Activated CD8-positive, alpha-beta memory T cell treated with anti-CD3 and anti-CD28 coated beads, Interleukin-2, amount 50 U/mL, for 4 hours (primary cell): ENCODE measurements around the gene SIK1.
"Not testable (repeated sequence)": the region's sequence is repeated elsewhere in the genome, so short reads cannot be mapped to it uniquely, and the experiment has no call there.

Source experiments
- DNase-seq: peaks from one replicate; pipeline ENCODE4 v3.0.0-alpha.2; 2020

The SIK1 gene

DNA sequence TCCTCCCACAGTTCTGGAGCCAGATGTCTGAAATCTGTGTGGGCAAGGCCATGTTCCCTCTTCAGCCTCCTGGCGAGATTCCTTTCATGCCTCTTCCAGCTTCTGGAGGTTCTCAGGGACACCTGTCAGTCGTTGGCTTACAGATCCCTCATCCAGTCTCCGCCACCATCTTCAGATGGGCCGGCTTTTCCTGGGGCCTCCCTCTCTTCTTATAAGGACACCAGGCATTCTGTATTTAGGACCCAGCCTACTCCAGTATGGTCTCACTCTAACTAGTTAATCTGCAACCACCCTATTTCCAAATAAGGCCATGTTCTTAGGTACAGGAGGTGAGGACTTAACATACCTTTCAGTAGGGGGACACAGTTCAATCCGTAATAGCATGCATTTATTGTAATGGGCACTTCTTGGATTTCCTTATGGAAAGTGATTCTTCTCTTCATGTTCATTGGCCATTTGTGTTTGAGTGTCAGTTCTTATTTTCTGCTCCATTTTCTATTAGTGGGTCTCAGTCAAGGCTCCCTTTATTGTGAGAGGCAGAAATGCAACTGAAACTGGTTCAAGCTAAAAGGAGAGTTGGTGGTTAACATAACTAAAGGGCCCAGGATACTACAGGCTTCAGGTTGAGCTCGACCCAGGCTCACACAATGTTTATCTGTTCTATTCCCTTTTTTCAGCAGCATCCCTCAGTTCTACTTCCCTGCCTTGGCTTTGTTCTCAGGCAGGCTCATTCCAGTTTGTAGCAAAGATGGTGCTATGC, 12.6 kb upstream of the SIK1 start:
- not testable (repeated sequence) for DNase-seq

DNA sequence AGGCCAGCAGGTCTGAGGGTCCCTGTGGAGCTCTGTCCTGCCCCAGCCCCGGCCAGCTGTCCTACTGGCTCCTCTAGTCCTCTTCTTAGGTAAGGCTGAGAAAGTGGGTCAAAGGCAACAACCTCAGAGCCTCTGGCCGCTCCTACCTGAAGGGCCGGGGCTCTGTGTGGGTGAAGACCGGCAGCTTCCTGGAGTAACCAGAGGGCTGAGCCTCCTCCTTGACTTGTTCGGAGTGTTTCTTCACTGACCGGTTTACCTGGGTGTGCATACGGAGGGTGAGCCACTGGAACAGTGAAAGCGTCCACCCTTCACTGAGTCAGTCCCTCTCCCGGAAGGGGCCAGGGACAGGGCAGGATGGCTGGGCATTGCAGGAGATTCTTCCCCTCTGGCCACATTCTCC, 9.3 kb upstream of the SIK1 start:
- not testable (repeated sequence) for DNase-seq

- DNase-seq, result not testable (repeated sequence)
These were observed 6.6 kb upstream of the SIK1 start for GRCh38 chr21:43433340-43434136.

GRCh38 chr21:43430830-43431416, 4.0 kb upstream of the SIK1 start:
- not testable (repeated sequence) for DNase-seq

- not testable (repeated sequence) for DNase-seq
These were observed 2.0 kb upstream of the SIK1 start for GRCh38 chr21:43428964-43429363.

- not testable (repeated sequence) for DNase-seq
These were observed 270 bp upstream of the SIK1 start for GRCh38 chr21:43427242-43427559.

DNA sequence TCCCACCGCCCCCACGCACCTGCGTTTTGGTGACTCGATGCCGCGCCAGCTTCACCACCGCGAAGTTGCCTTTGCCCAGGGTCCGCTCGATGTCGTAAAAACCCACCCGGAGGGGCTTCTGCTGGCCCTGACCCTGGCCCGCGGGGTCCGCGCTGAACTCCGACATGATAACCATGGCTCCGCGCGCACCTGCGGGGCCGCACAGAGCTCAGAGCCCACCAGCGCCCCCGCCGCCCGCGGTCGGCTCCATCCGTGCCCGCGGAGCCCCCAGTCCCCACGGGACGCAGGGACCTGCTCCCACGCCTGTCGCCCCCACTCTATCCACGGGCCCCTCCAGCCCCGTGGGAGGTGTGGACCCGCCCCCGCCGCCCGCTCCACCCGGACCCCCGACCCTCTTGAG, 927 bp downstream of the SIK1 start:
- DNase-seq, result not testable (repeated sequence)

DNA sequence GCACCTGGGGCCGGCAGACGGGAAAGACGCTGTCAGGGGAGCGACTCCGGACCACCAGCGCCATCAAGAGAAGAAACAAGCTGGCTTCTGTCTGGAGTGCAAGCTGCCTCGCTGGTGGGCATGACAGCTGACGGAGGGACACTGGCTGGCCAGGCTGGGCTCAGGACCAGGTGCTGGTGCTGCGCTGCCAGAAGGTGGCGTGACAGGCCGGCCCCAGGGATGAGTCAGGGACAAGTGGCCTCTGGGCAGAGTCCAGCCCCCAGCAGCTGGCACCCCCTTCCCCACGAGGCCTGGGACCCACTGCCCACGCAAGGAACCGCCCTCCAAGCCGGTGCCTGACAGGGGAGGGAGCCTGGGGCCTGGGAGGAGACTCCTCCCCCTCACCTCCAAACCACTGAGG, 7.5 kb downstream of the SIK1 start:
- DNase-seq, result not testable (repeated sequence)

- DNase-seq, result not testable (repeated sequence)
These were observed 12.4 kb downstream of the SIK1 start for GRCh38 chr21:43414576-43414975.

- not testable (repeated sequence) for DNase-seq
These were observed 14.7 kb downstream of the SIK1 start for GRCh38 chr21:43412020-43412788.

- DNase-seq, result not testable (repeated sequence)
These were observed 16.4 kb downstream of the SIK1 start for GRCh38 chr21:43410456-43411068.

DNA sequence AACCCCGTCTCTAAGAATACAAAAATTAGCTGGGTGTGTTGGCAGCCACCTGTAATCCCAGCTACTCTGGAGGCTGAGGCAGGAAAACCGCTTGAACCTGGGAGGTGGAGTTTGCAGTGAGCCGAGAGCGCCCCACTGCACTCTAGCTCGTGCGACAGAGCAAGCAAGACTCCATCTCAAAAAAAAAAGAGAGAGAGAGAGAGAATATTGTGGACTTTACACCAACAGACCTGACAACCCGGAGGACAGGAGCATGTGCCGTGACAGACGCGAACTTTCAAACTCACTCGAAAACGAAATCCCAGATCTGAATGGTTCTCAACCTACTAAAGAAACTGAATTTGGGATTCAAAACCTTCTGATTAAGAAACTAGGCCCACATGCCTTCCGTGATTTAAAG, 19.8 kb downstream of the SIK1 start:
- DNase-seq, result not testable (repeated sequence)

DNA sequence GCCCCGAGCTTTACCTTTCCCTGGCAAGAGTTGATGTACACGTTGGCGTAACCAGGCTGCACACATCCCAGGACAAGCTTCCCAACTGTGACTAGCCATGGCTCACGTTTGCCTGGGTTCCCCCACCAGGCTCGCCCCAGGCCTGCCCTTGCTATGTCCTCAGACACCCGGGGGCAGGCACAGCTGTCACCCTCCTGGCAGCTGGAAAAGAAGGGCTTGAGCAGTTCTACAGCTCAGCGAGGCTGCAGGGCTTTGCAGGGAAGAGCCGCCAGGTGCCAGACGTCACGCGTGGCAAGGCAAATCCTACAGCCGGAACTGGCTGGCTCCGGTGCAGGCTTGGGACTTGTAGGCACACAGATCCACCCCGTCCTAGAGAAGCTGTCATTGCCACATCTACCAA, 22.5 kb downstream of the SIK1 start:
- DNase-seq, result not testable (repeated sequence)

DNA sequence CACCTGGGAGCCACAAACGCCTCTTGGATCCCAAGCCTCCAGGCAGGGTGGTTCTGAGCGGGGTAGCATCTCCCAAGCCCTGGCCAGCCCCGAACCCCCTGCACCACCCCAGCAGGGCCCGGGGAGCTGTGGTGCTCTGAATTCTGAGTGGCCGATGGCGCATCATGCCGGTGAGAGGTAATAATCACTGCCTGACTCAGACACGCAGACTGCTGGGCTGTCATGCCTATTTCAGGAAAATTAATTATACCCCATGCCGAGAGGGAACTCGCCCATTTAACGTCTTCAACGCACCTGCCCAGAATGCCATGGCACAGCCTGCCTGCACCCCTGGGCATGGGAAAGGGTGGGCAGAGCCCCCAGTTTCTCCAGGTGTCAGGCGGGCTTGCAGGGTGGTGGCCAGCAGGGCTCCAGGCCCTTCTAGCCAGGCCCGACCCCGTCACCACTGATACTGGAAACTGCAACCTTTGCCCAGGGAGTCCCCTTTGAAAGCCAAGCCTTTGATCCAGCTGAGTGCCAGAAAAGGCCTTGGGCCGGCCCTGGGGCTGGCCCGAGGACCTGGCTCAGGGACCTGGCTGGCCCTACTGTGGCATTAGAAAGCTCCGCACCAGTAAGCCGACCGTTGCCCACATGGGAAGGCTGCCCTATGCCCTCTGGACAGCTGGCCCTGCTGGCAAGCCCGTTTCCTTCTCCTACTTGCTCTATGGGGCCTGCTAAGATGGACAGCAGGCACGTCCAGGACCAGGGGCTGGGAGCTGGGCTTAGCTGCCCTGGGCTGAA, 23.1 kb downstream of the SIK1 start:
- DNase-seq, result not testable (repeated sequence)

DNA sequence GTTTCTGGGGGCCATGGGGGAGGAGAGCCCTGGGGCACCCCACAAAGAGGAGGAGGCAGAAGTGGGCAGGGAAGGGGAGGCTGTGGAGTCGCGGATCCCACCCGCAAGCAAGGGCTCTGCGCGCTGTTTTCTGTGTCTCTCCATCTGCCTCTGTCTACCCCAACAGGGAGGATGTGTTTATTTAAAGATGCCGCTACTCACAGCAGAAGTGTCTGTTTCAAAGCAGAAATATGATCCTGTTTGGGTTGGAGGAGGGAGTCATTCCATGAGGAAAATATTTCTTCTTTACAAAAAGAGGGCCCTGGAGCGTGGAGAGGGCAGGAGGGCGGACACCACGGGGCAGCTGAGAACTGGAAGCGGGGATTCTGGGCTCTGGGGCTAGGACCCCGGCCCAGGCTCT, 25.8 kb downstream of the SIK1 start:
- DNase-seq, result not testable (repeated sequence)

DNA sequence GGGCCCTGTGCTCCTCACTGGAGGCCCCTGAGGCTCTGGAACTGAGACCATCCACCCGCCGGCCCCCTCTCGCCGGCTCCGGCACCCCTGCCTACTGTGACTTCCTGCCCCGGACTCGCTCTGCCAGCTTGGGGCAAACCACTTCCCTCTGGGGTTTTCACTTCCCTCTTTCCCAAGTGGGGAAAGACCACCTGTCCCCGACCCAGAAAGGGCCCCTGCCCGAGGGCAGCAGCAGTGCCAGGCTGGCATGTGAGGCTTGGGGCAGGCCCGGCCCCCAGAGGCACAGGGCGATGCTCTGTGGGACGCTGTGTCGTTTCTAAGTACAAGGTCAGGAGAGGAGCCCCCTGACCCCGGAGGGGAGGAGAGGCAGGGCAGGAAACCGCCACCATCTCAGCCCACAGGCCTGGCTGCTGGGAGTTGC, 27.3 kb downstream of the SIK1 start:
- DNase-seq, result not testable (repeated sequence)

DNA sequence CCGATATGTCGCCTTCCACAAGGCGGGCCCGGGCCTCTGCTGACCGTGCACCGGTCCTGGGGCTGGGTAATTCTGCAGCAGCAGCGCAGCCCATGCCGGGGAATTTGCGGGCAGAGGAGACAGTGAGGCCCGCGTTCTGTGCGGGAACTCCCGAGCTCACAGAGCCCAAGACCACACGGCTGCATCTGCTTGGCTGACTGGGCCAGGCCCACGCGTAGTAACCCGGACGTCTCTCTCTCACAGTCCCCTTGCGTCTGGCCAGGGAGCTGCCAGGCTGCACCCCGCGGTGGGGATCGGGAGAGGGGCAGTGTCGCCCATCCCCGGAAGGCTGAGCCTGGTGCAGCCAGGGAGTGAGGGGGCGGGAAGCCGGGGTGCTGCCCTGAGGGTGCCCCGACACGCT, 27.8 kb downstream of the SIK1 start:
- not testable (repeated sequence) for DNase-seq

- DNase-seq, result not testable (repeated sequence)
These were observed 28.4 kb downstream of the SIK1 start for GRCh38 chr21:43398533-43398932.

- not testable (repeated sequence) for DNase-seq
These were observed 28.9 kb downstream of the SIK1 start for GRCh38 chr21:43398000-43398399.

GRCh38 chr21:43397439-43397808, 29.5 kb downstream of the SIK1 start:
- DNase-seq, result not testable (repeated sequence)

GRCh38 chr21:43396788-43397438, 30.0 kb downstream of the SIK1 start:
- not testable (repeated sequence) for DNase-seq
